Transverse colon (tissue), 4 donors: ENCODE results near the gene CDK5. TPM values are rescaled to one million over a fixed set of nuclear protein-coding genes. Genes with fewer than 3 reads are reported as not detected.

ENCODE experiments used
- DNase-seq: peaks from one replicate; pipeline ENCODE4 v3.0.0-alpha.2; 2019
- H3K27ac ChIP-seq, 4 donors: fragments of 200-600 bp; sonication (generic); 2 replicates each; pipeline ENCODE4 v1.5.1; 2016 to 2018; ENCODE audit warnings: inconsistent platforms in 4 of 4
- H3K27me3 ChIP-seq: fragments of 200-600 bp; sonication (generic); 2 replicates; pipeline ENCODE4 v1.5.1; 2017; ENCODE audit warnings: inconsistent platforms
- H3K36me3 ChIP-seq, 4 donors: fragments of 200-600 bp; sonication (generic); 2 replicates each; pipeline ENCODE4 v1.5.1; 2017 to 2019; ENCODE audit warnings: inconsistent platforms in 4 of 4
- H3K4me1 ChIP-seq, 4 donors: fragments of 200-600 bp; sonication (generic); 2 replicates each; pipeline ENCODE4 v1.5.1; 2017 to 2020; ENCODE audit warnings: inconsistent platforms in 4 of 4
- H3K4me3 ChIP-seq, 4 donors: fragments of 200-600 bp; sonication (generic); 1 replicate in 1 of 4; 2 replicates in 3 of 4; pipeline versions ENCODE4 v1.5.1 to v1.6.1; 2017 to 2019; ENCODE audit warnings: inconsistent platforms in 4 of 4
- H3K9me3 ChIP-seq, 2 donors: fragments of 200-600 bp; sonication (generic); 2 replicates each; pipeline ENCODE4 v1.5.1; 2017 to 2019; ENCODE audit warnings: inconsistent platforms in 2 of 2
- EP300 ChIP-seq: sonication (generic); formaldehyde crosslinking; IDR thresholded peaks from one replicate; pipeline ENCODE4 v1.6.1; 2017; ENCODE audit warnings: antibody characterized with exemption, low read depth
- POLR2A ChIP-seq: fragments of 450-650 bp; IDR thresholded peaks from one replicate; pipeline ENCODE4 v1.6.1; 2016; ENCODE audit warnings: antibody characterized with exemption, mild to moderate bottlenecking, moderate library complexity
- POLR2AphosphoS5 ChIP-seq, 3 donors: sonication (generic); formaldehyde crosslinking; IDR thresholded peaks; one replicate each; pipeline ENCODE4 v1.6.1; 2016; ENCODE audit warnings: antibody characterized with exemption in 3 of 3
- WGBS, 2 donors: methylation state at CpG; one replicate each; pipeline ENCODE4 v1.1.5; 2018; ENCODE audit warnings: low coverage in 1 of 2; 5-methylcytosine and 5-hydroxymethylcytosine counted together
- in situ Hi-C, 4 donors: fragments of 200-750 bp; cut with MboI; loops; one replicate each; pipeline versions ENCODE4 v1.15.0 to v1.15.1; 2017; ENCODE audit warnings: low sequenced_read_pairs in 3 of 4, low pct_ligation_motif_present in 1 of 4, low pct_unique_long_range_greater_than_20kb in 1 of 4
- intact Hi-C: fragments of 100-400 bp; cut with DNase I; formaldehyde crosslinking; loops from one replicate; pipeline ENCODE4 v1.15.1; 2023; ENCODE audit warnings: low total_unique reads
- total RNA-seq, 4 donors: library from RNA; depleted of rRNA; stranded (reverse); fragments of >200 nt; gene quantifications; one replicate each; pipeline ENCODE4 v1.1.0, GENCODE V29; 2016
- TF ChIP-seq, protein P1 (sequence below), 5 experiments: fragments of 200-600 bp in 3 of 5; fragments of 450-650 bp in 2 of 5; sonication (generic) in 3 of 5; IDR thresholded peaks; 1 replicate in 2 of 5; 2 replicates in 3 of 5; pipeline ENCODE4 v1.5.1; 2016 to 2017; ENCODE audit warnings: antibody characterized with exemption in 5 of 5, inconsistent platforms in 3 of 5, mild to moderate bottlenecking in 2 of 5, moderate library complexity in 1 of 5

Gene CDK5
- total RNA-seq, 4 donors from 2014 or later: 1.1 to 33.8 (median 10.7) TPM

- no peaks in the 10 kb centered on the region for H3K9me3 ChIP-seq
- H3K27me3 ChIP-seq: no peaks in the 10 kb centered on the region
- peak overlapping the region; percentile 48 to 80 (median 76) for H3K4me3 ChIP-seq
- in situ Hi-C loops (no loop called here), intact Hi-C loops (no loop called here)
- H3K36me3 ChIP-seq: peaks cover 0 to 13% (median 0%) of the 10 kb centered on the region in 4 donors
- H3K27ac ChIP-seq: peak overlapping the region; percentile 95 to 98 (median 96)
- DNase-seq: peak; percentile 58
- H3K4me1 ChIP-seq: peaks cover 27 to 59% (median 56%) of the 10 kb centered on the region in 4 donors
- TF ChIP-seq POLR2AphosphoS5 (IDR thresholded peaks at IDR 0.05): peak in 1 of 3 donors; percentile 13
- TF ChIP-seq, protein P1, sequence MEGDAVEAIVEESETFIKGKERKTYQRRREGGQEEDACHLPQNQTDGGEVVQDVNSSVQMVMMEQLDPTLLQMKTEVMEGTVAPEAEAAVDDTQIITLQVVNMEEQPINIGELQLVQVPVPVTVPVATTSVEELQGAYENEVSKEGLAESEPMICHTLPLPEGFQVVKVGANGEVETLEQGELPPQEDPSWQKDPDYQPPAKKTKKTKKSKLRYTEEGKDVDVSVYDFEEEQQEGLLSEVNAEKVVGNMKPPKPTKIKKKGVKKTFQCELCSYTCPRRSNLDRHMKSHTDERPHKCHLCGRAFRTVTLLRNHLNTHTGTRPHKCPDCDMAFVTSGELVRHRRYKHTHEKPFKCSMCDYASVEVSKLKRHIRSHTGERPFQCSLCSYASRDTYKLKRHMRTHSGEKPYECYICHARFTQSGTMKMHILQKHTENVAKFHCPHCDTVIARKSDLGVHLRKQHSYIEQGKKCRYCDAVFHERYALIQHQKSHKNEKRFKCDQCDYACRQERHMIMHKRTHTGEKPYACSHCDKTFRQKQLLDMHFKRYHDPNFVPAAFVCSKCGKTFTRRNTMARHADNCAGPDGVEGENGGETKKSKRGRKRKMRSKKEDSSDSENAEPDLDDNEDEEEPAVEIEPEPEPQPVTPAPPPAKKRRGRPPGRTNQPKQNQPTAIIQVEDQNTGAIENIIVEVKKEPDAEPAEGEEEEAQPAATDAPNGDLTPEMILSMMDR (IDR thresholded peaks at IDR 0.05): no peak
- no peak for TF ChIP-seq EP300
- WGBS, 2 donors: 9% methylated on average over 14 of the region's 21 CpGs; no CpG with 5 or more reads in 1 of the 2 donors
Observed at GRCh38 chr7:151060416-151061212, 2.9 kb upstream of the CDK5 start.

- Histone ChIP-seq H3K36me3 (peaks cover 0 to 8% (median 0%) of the 10 kb centered on the region in 4 donors), H3K4me3 (peak overlapping the region; percentile 48 to 80 (median 76)), H3K27me3 (no peaks in the 10 kb centered on the region), H3K9me3 (no peaks in the 10 kb centered on the region), H3K4me1 (peaks cover 27 to 59% (median 56%) of the 10 kb centered on the region in 4 donors), H3K27ac (peak overlapping the region; percentile 95 to 98 (median 96))
- WGBS, 2 donors: 0% methylated on average over 16 of the region's 17 CpGs; no CpG with 5 or more reads in 1 of the 2 donors
- no peak for DNase-seq
- in situ Hi-C loops (no loop called here), intact Hi-C loops (no loop called here)
- TF ChIP-seq POLR2AphosphoS5 (IDR thresholded peaks at IDR 0.05) (no peak), POLR2A (no peak), EP300 (no peak)
- TF ChIP-seq, protein P1 (IDR thresholded peaks at IDR 0.05): peak in 1 of 5 experiments; percentile 10
Observed at GRCh38 chr7:151060113-151060415, 2.4 kb upstream of the CDK5 start.

DNA sequence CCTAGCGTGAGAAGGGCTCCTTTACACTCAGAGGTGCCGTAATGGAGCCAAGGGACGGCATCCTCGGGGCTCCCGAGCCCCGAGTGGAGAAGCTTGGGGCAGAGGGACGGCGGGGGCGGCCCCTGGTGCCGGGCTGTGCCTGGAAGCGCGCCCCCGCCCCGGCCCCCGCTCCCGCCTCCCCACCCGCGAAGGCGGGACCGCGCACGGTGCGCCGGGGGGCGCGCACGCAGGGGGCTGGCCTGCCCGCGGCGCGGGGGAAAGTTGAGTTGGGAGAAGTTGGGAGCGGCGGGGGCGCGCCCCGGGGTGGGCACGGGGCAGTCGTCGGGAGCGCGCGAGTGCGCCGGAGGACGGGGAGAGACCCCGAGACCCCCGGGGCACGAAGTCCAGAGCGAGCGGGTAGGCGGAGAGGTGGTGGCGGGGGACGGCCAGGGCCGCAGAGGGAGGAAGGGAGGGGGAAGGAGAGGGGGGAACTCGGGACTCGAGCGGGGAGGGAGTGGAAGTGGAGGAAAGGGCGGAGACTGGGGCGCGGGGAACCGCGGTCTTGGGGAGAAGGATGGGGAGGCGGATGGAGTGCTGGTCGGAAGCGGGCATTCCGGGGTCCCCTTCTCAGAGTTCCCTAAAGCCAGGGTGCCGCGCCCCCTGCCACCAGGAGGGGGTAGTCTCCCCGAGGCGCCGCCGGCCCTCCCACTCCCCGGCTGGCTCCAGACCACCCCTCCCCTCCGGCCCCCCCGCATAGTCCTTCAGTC lies 1.8 kb upstream of the CDK5 start, which contains the start of gene SLC4A2:
TSS of gene SLC4A2 (plus strand) at position 223 of the 746 bp plus-strand sequence. CDS start 2,399 bp downstream, outside the sequence.
- in situ Hi-C loops (no loop called here), intact Hi-C loops (no loop called here)
- TF ChIP-seq POLR2A: peak; percentile 29
- TF ChIP-seq EP300: no peak
- TF ChIP-seq, protein P1 (IDR thresholded peaks at IDR 0.05): peak; percentile 44 to 65 (median 53)
- TF ChIP-seq POLR2AphosphoS5 (IDR thresholded peaks at IDR 0.05): peak in 2 of 3 donors; percentile 45 to 68
- Histone ChIP-seq H3K4me3 (peak within 1 kb of the TSS; percentile 48 to 80 (median 76)), H3K36me3 (peaks cover 0 to 2% (median 0%) of the 10 kb centered on the region in 4 donors), H3K9me3 (no peaks in the 10 kb centered on the region), H3K27me3 (no peaks in the 10 kb centered on the region), H3K27ac (peak within 1 kb of the TSS; percentile 95 to 98 (median 96)), H3K4me1 (peaks cover 27 to 59% (median 56%) of the 10 kb centered on the region in 4 donors)
- DNase-seq: peak; percentile 83
- WGBS, 2 donors: 1% methylated on average over 58 of the region's 75 CpGs; no CpG with 5 or more reads in 1 of the 2 donors

GRCh38 chr7:151058781-151059366 lies 1.2 kb upstream of the CDK5 start:
- TF ChIP-seq, protein P1 (IDR thresholded peaks at IDR 0.05): no peak
- no peak for TF ChIP-seq POLR2AphosphoS5 (IDR thresholded peaks at IDR 0.05)
- no peak for TF ChIP-seq POLR2A
- no peak for TF ChIP-seq EP300
- DNase-seq: no peak
- Histone ChIP-seq H3K4me3 (peak overlapping the region; percentile 7 to 80 (median 76)), H3K36me3 (no peaks in the 10 kb centered on the region), H3K9me3 (no peaks in the 10 kb centered on the region), H3K27ac (peak overlapping the region; percentile 95 to 98 (median 96)), H3K27me3 (no peaks in the 10 kb centered on the region), H3K4me1 (peaks cover 27 to 59% (median 56%) of the 10 kb centered on the region in 4 donors)
- intact Hi-C loops (no loop called here), in situ Hi-C loops (no loop called here)
- WGBS, 2 donors: 5% methylated on average over 17 of the region's 18 CpGs; no CpG with 5 or more reads in 1 of the 2 donors
